ENCODE results near the gene RNPEP. TPM values are rescaled to one million over a fixed set of nuclear protein-coding genes. Genes with fewer than 3 reads are reported as not detected.

RNPEP gene
- total and polyA plus RNA-seq, 2 of the 8 experiments (the other 6 are each of a cell fraction or from before 2014, with no cell fraction given), result 34.1 to 51.1 TPM

- TF ChIP-seq, protein P1, sequence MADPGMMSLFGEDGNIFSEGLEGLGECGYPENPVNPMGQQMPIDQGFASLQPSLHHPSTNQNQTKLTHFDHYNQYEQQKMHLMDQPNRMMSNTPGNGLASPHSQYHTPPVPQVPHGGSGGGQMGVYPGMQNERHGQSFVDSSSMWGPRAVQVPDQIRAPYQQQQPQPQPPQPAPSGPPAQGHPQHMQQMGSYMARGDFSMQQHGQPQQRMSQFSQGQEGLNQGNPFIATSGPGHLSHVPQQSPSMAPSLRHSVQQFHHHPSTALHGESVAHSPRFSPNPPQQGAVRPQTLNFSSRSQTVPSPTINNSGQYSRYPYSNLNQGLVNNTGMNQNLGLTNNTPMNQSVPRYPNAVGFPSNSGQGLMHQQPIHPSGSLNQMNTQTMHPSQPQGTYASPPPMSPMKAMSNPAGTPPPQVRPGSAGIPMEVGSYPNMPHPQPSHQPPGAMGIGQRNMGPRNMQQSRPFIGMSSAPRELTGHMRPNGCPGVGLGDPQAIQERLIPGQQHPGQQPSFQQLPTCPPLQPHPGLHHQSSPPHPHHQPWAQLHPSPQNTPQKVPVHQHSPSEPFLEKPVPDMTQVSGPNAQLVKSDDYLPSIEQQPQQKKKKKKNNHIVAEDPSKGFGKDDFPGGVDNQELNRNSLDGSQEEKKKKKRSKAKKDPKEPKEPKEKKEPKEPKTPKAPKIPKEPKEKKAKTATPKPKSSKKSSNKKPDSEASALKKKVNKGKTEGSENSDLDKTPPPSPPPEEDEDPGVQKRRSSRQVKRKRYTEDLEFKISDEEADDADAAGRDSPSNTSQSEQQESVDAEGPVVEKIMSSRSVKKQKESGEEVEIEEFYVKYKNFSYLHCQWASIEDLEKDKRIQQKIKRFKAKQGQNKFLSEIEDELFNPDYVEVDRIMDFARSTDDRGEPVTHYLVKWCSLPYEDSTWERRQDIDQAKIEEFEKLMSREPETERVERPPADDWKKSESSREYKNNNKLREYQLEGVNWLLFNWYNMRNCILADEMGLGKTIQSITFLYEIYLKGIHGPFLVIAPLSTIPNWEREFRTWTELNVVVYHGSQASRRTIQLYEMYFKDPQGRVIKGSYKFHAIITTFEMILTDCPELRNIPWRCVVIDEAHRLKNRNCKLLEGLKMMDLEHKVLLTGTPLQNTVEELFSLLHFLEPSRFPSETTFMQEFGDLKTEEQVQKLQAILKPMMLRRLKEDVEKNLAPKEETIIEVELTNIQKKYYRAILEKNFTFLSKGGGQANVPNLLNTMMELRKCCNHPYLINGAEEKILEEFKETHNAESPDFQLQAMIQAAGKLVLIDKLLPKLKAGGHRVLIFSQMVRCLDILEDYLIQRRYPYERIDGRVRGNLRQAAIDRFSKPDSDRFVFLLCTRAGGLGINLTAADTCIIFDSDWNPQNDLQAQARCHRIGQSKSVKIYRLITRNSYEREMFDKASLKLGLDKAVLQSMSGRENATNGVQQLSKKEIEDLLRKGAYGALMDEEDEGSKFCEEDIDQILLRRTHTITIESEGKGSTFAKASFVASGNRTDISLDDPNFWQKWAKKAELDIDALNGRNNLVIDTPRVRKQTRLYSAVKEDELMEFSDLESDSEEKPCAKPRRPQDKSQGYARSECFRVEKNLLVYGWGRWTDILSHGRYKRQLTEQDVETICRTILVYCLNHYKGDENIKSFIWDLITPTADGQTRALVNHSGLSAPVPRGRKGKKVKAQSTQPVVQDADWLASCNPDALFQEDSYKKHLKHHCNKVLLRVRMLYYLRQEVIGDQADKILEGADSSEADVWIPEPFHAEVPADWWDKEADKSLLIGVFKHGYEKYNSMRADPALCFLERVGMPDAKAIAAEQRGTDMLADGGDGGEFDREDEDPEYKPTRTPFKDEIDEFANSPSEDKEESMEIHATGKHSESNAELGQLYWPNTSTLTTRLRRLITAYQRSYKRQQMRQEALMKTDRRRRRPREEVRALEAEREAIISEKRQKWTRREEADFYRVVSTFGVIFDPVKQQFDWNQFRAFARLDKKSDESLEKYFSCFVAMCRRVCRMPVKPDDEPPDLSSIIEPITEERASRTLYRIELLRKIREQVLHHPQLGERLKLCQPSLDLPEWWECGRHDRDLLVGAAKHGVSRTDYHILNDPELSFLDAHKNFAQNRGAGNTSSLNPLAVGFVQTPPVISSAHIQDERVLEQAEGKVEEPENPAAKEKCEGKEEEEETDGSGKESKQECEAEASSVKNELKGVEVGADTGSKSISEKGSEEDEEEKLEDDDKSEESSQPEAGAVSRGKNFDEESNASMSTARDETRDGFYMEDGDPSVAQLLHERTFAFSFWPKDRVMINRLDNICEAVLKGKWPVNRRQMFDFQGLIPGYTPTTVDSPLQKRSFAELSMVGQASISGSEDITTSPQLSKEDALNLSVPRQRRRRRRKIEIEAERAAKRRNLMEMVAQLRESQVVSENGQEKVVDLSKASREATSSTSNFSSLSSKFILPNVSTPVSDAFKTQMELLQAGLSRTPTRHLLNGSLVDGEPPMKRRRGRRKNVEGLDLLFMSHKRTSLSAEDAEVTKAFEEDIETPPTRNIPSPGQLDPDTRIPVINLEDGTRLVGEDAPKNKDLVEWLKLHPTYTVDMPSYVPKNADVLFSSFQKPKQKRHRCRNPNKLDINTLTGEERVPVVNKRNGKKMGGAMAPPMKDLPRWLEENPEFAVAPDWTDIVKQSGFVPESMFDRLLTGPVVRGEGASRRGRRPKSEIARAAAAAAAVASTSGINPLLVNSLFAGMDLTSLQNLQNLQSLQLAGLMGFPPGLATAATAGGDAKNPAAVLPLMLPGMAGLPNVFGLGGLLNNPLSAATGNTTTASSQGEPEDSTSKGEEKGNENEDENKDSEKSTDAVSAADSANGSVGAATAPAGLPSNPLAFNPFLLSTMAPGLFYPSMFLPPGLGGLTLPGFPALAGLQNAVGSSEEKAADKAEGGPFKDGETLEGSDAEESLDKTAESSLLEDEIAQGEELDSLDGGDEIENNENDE (IDR thresholded peaks at IDR 0.05; ENCODE audit: insufficient replicate concordance, low read length), result no peak
- TF ChIP-seq POLR2A (IDR thresholded peaks at IDR 0.05; ENCODE audit: control extremely low read depth in 1 of 2, low read depth in 2 of 2, low read length in 2 of 2) (peak in 1 of 2 experiments; percentile 34; a peak in 1 of 3 replicates), KDM4A (IDR thresholded peaks at IDR 0.05; ENCODE audit: low read depth, low read length, severe bottlenecking) (no peak), RAD21 (IDR thresholded peaks at IDR 0.05 in 1 of 2, conservative IDR thresholded peaks at IDR 0.05 in 1 of 2; ENCODE audit: low read depth in 2 of 2, low read length in 2 of 2) (no peak), SP4 (IDR thresholded peaks at IDR 0.05; ENCODE audit: low read length) (no peak), HDAC6 (IDR thresholded peaks at IDR 0.05; ENCODE audit: low read depth, low read length) (no peak)
These were observed 33.8 kb downstream of the RNPEP start (continued) for GRCh38 chr1:202016022-202016810.
